Tibial artery (tissue), 4 donors: Measurements from ENCODE around the gene PRDM16.

Experiments
- DNase-seq, 2 donors: peaks; one replicate each; pipeline ENCODE4 v3.0.0-alpha.2; 2019
- H3K27ac ChIP-seq, 2 donors: fragments of 200-600 bp; sonication (generic) in 1 of 2; 1 replicate in 1 of 2; 2 replicates in 1 of 2; pipeline ENCODE4 v1.5.1; 2018 to 2019; ENCODE audit warnings: mild to moderate bottlenecking in 1 of 2
- H3K27me3 ChIP-seq, 2 donors: fragments of 200-600 bp; sonication (generic) in 1 of 2; one replicate each; pipeline versions ENCODE4 v1.5.1 to v1.6.0; 2016 to 2019
- H3K36me3 ChIP-seq, 3 donors: fragments of 200-600 bp; sonication (generic) in 2 of 3; one replicate each; pipeline ENCODE4 v1.5.1; 2016 to 2019; ENCODE audit warnings: mild to moderate bottlenecking in 2 of 3
- H3K4me1 ChIP-seq, 4 donors: fragments of 200-600 bp; sonication (generic) in 2 of 4; 1 replicate in 3 of 4; 2 replicates in 1 of 4; pipeline ENCODE4 v1.5.1; 2016 to 2019
- H3K4me3 ChIP-seq, 2 donors: fragments of 200-600 bp; sonication (generic) in 1 of 2; 1 replicate in 1 of 2; 2 replicates in 1 of 2; pipeline ENCODE4 v1.5.1; 2018 to 2019; ENCODE audit warnings: mild to moderate bottlenecking in 2 of 2
- H3K9me3 ChIP-seq, 3 donors: fragments of 200-600 bp; sonication (generic) in 1 of 3; one replicate each; pipeline ENCODE4 v1.5.1; 2016 to 2019
- CTCF ChIP-seq, 2 experiments: fragments of 200-600 bp in 1 of 2; fragments of 450-650 bp in 1 of 2; IDR thresholded peaks; one replicate each; pipeline ENCODE4 v1.5.1; 2017 to 2019; ENCODE audit warnings: antibody characterized with exemption in 2 of 2, mild to moderate bottlenecking in 1 of 2, moderate library complexity in 1 of 2
- intact Hi-C: fragments of 100-400 bp; cut with DNase I; formaldehyde crosslinking; loops from one replicate; pipeline ENCODE4 v1.15.0; 2023; ENCODE audit warnings: low total_unique reads

The PRDM16 gene

GRCh38 chr1:3470650-3471355, 401.8 kb downstream of the PRDM16 start:
- Histone ChIP-seq H3K4me1 (peaks cover 0 to 6% (median 4%) of the 10 kb centered on the region in 4 donors), H3K9me3 (no peaks in the 10 kb centered on the region), H3K36me3 (no peaks in the 10 kb centered on the region), H3K27ac (no peak overlapping the region), H3K4me3 (no peak overlapping the region), H3K27me3 (peaks cover 0 to 84% of the 10 kb centered on the region in 2 donors)
- no peak for TF ChIP-seq CTCF (IDR thresholded peaks at IDR 0.05)
- no peak for DNase-seq
- intact Hi-C loops = loop anchor here (10.0 kb wide), 1 partner anchor 244 kb away; no protein-coding TSS in a partner anchor

GRCh38 chr1:3471356-3472087, 402.5 kb downstream of the PRDM16 start:
- DNase-seq = no peak

DNA sequence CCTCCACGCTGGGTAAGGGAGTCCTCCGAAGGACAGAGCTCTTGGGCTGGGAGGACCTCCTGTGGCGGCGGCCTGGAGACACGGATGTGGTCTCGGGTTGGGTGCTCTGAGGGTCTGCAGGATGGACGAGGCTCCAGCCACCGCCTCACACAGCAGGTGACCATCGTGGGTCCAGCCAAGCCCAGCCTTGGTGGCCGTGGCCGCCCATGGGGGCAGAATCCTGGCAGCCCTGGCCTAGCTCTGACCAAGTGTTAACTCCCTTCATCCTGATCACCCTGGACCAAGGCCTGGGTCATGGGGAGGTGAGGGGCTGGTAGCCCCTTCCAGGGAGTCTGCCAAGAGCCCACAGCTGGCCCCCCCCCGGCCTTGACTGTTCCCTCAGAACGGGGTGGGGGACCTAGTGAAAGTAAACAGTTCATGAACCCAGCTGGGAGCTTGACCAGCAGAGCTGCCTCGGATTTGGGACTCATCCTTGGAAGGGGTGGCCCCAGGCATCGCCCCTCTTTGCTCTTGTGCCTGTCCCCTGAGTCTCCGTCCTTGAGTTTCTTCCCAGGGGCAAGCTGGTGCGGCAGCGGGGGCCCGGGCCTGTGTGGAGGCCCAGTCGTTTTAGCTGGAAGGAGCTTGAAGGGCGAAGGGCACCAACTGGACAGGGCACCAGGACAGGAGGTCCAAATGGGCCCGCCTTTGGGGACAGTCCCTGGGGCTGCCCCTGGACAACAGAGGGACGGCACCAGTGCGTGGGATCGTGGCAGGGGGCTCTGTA, 403.3 kb downstream of the PRDM16 start:
- peaks cover 0 to 91% of the 10 kb centered on the region in 2 donors for H3K27me3 ChIP-seq
- DNase-seq = no peak
- TF ChIP-seq CTCF (IDR thresholded peaks at IDR 0.05) = no peak
- H3K27ac ChIP-seq = no peak overlapping the region
- H3K9me3 ChIP-seq = no peaks in the 10 kb centered on the region
- peaks cover 0 to 6% (median 4%) of the 10 kb centered on the region in 4 donors for H3K4me1 ChIP-seq
- no peaks in the 10 kb centered on the region for H3K36me3 ChIP-seq
- intact Hi-C loops = loop anchor here (10.0 kb wide), 1 partner anchor 243 kb away; no protein-coding TSS in a partner anchor
- no peak overlapping the region for H3K4me3 ChIP-seq

More at GRCh38 chr1:3471356-3472087, 402.5 kb downstream of the PRDM16 start:
- intact Hi-C loops = loop anchor here (10.0 kb wide), 1 partner anchor 243 kb away; no protein-coding TSS in a partner anchor
- Histone ChIP-seq H3K36me3 (no peaks in the 10 kb centered on the region), H3K4me3 (no peak overlapping the region), H3K27ac (no peak overlapping the region), H3K9me3 (no peaks in the 10 kb centered on the region), H3K27me3 (peaks cover 0 to 91% of the 10 kb centered on the region in 2 donors), H3K4me1 (peaks cover 0 to 6% (median 4%) of the 10 kb centered on the region in 4 donors)
- peak; percentile 10 to 18 for TF ChIP-seq CTCF (IDR thresholded peaks at IDR 0.05)

DNA sequence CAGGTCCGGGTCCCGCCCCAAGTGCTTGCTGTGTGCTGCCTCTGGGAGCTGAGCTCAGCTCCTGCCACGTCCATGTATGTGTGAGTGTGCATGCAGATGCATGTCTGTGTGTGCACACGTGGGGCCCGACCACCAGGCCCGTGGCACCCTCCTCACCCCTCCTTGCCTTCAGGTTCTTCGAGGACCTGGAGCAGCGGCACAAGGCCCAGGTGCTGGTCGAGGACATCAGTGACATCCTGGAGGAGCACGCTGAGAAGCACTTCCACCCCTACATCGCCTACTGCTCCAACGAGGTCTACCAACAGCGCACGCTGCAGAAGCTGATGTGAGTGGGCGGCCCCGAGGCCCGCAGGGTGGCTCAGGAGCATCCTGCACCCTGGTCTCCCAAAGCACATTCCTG, 403.9 kb downstream of the PRDM16 start:
- no peak for DNase-seq
- H3K4me3 ChIP-seq = no peak overlapping the region
- intact Hi-C loops = loop anchor here (10.0 kb wide), 1 partner anchor 242 kb away; no protein-coding TSS in a partner anchor
- TF ChIP-seq CTCF (IDR thresholded peaks at IDR 0.05) = no peak
- peaks cover 0 to 6% (median 4%) of the 10 kb centered on the region in 4 donors for H3K4me1 ChIP-seq
- H3K36me3 ChIP-seq = no peaks in the 10 kb centered on the region
- H3K27ac ChIP-seq = no peak overlapping the region
- H3K27me3 ChIP-seq = peaks cover 0 to 91% of the 10 kb centered on the region in 2 donors
- H3K9me3 ChIP-seq = no peaks in the 10 kb centered on the region

DNA sequence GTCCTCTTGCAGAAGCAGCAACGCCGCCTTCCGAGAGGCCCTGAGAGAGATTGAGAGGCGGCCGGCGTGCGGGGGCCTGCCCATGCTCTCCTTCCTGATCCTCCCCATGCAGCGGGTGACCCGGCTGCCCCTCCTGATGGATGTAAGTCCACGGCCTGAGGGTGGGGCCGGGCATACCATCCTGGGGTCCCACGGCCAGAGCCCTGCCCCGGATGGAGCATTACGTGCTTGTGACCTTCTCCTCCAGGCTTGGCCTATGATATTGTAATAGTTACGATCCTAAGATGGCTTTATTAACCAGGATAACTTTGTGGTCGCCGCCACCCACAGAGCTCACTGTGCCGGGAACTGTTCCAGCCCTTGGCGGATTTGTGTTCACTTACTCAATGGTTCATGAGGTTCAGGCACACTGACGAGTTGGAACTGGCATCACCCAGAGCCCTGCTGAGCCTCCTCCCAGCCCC, 404.4 kb downstream of the PRDM16 start:
- intact Hi-C loops = loop anchor here (10.0 kb wide), 1 partner anchor 241 kb away; no protein-coding TSS in a partner anchor
- H3K27me3 ChIP-seq = peaks cover 0 to 89% of the 10 kb centered on the region in 2 donors
- no peak overlapping the region for H3K27ac ChIP-seq
- no peaks in the 10 kb centered on the region for H3K9me3 ChIP-seq
- TF ChIP-seq CTCF (IDR thresholded peaks at IDR 0.05) = no peak
- H3K36me3 ChIP-seq = no peaks in the 10 kb centered on the region
- peaks cover 0 to 6% (median 4%) of the 10 kb centered on the region in 4 donors for H3K4me1 ChIP-seq
- DNase-seq = no peak
- no peak overlapping the region for H3K4me3 ChIP-seq
